Calu3 (cell line): ENCODE measurements around the gene AURKB. TPM values are rescaled to one million over a fixed set of nuclear protein-coding genes. Genes with fewer than 3 reads are reported as not detected.

Experiments
- BruUV-seq: library from RNA; stranded (reverse); fragments of 400-500 nt; replicated peaks from 2 replicates; lab custom pipeline; 2021; lab: Mats Ljungman, UMichigan
- CTCF ChIA-PET: fragments of 300-600 bp; sonication (Branson Sonifier 250); formaldehyde crosslinking; loops from one replicate; lab custom pipeline; 2022; ENCODE audit warnings: antibody characterized with exemption; lab: Charles Lee
- DNase-seq: peaks from one replicate; pipeline ENCODE4 v3.0.0; 2022
- H3K27ac Mint-ChIP-seq: one replicate; pipeline ENCODE4 v1.8.0; 2022; ENCODE audit warnings: mixed read lengths; ENCODE audit not compliant: unreplicated experiment
- H3K27me3 Mint-ChIP-seq: one replicate; pipeline ENCODE4 v1.8.0; 2022; ENCODE audit warnings: mixed read lengths; ENCODE audit not compliant: unreplicated experiment
- H3K36me3 Mint-ChIP-seq: one replicate; pipeline ENCODE4 v1.8.0; 2022; ENCODE audit warnings: mild to moderate bottlenecking, moderate library complexity, mixed read lengths; ENCODE audit not compliant: insufficient read depth, unreplicated experiment
- H3K4me1 Mint-ChIP-seq: one replicate; pipeline ENCODE4 v1.8.0; 2022; ENCODE audit warnings: mild to moderate bottlenecking, low read depth, mixed read lengths; ENCODE audit not compliant: unreplicated experiment
- H3K4me3 Mint-ChIP-seq: one replicate; pipeline ENCODE4 v1.8.0; 2022; ENCODE audit warnings: mild to moderate bottlenecking, low read depth, moderate library complexity, mixed read lengths; ENCODE audit not compliant: unreplicated experiment
- H3K9me3 Mint-ChIP-seq: one replicate; pipeline ENCODE4 v1.8.0; 2022; ENCODE audit warnings: low read depth, mixed read lengths; ENCODE audit not compliant: unreplicated experiment
- CTCF ChIP-seq: fragments of 200-600 bp; IDR thresholded peaks from one replicate; pipeline ENCODE4 v1.8.0; 2022; ENCODE audit warnings: antibody characterized with exemption; ENCODE audit not compliant: unreplicated experiment
- intact Hi-C: fragments of 100-400 bp; cut with micrococcal nuclease; formaldehyde crosslinking; loops from one replicate; pipeline ENCODE4 v1.10.0; 2022; ENCODE audit not compliant: unreplicated experiment
- total RNA-seq: library from RNA; stranded (reverse); gene quantifications from 2 replicates; pipeline ENCODE4 v1.2.3, GENCODE V29; 2022

The AURKB gene
- total RNA-seq, 1 experiment from 2014 or later: 78.9 TPM

- peaks cover 26% of the 10 kb centered on the region for H3K36me3 Mint-ChIP-seq
- TSS peak; percentile 100 for BruUV-seq
- DNase-seq: peak; percentile 87
- no peak for TF ChIP-seq CTCF
- no peak overlapping the region for H3K27ac Mint-ChIP-seq
- intact Hi-C loops: loop anchor here (2.0 to 5.0 kb wide), 2 partner anchors 33 to 50 kb away; no protein-coding TSS in a partner anchor
- H3K27me3 Mint-ChIP-seq: no peaks in the 10 kb centered on the region
- no peak overlapping the region for H3K4me3 Mint-ChIP-seq
- CTCF ChIA-PET: interaction anchor here (1.3 kb wide), 1 partner anchor 113 kb away, joined by 4 read pairs; no protein-coding TSS in a partner anchor
- no peaks in the 10 kb centered on the region for H3K9me3 Mint-ChIP-seq
- H3K4me1 Mint-ChIP-seq: peaks cover 7% of the 10 kb centered on the region
Observed at GRCh38 chr17:8187517-8188262, 22.7 kb downstream of the AURKB start.

GRCh38 chr17:8186787-8187516, 23.4 kb downstream of the AURKB start:
- peaks cover 7% of the 10 kb centered on the region for H3K4me1 Mint-ChIP-seq
- H3K36me3 Mint-ChIP-seq: peaks cover 26% of the 10 kb centered on the region
- H3K27ac Mint-ChIP-seq: no peak overlapping the region
- no peak for TF ChIP-seq CTCF
- DNase-seq: peak; percentile 92
- no TSS peak for BruUV-seq
- H3K9me3 Mint-ChIP-seq: no peaks in the 10 kb centered on the region
- no peak overlapping the region for H3K4me3 Mint-ChIP-seq
- CTCF ChIA-PET: interaction anchor here (1.3 to 1.8 kb wide), 2 partner anchors 67 to 114 kb away, joined by 4 to 5 read pairs; no protein-coding TSS in a partner anchor
- H3K27me3 Mint-ChIP-seq: no peaks in the 10 kb centered on the region
- intact Hi-C loops: loop anchor here (2.0 to 5.0 kb wide), 2 partner anchors 34 to 50 kb away; no protein-coding TSS in a partner anchor

GRCh38 chr17:8186446-8186786, 24.0 kb downstream of the AURKB start:
- Mint-ChIP-seq H3K27me3 (peaks cover under 1% of the 10 kb centered on the region), H3K36me3 (peaks cover 26% of the 10 kb centered on the region), H3K9me3 (no peaks in the 10 kb centered on the region), H3K4me1 (peaks cover 7% of the 10 kb centered on the region), H3K4me3 (no peak overlapping the region), H3K27ac (no peak overlapping the region)
- intact Hi-C loops: loop anchor here (2.0 to 5.0 kb wide), 2 partner anchors 34 to 49 kb away; no protein-coding TSS in a partner anchor
- DNase-seq: no peak
- no peak for TF ChIP-seq CTCF
- no TSS peak for BruUV-seq
- CTCF ChIA-PET: interaction anchor here (0.8 to 1.8 kb wide), 2 partner anchors 53 to 66 kb away, joined by 3 to 5 read pairs; no protein-coding TSS in a partner anchor

GRCh38 chr17:8185582-8186445, 24.6 kb downstream of the AURKB start:
- BruUV-seq: no TSS peak
- CTCF ChIA-PET: interaction anchor here (0.6 to 1.8 kb wide), 3 partner anchors 53 to 67 kb away, joined by 3 to 5 read pairs (median 5); no protein-coding TSS in a partner anchor
- peak; percentile 86 for DNase-seq
- H3K4me1 Mint-ChIP-seq: peaks cover 7% of the 10 kb centered on the region
- H3K27ac Mint-ChIP-seq: no peak overlapping the region
- no peak for TF ChIP-seq CTCF
- H3K9me3 Mint-ChIP-seq: no peaks in the 10 kb centered on the region
- peaks cover 26% of the 10 kb centered on the region for H3K36me3 Mint-ChIP-seq
- peaks cover 7% of the 10 kb centered on the region for H3K27me3 Mint-ChIP-seq
- intact Hi-C loops: loop anchor here (2.0 to 5.0 kb wide), 2 partner anchors 35 to 49 kb away; no protein-coding TSS in a partner anchor
- no peak overlapping the region for H3K4me3 Mint-ChIP-seq
